HFFc6 (cell line): ENCODE measurements around the gene MED9. TPM values are rescaled to one million over a fixed set of nuclear protein-coding genes. Genes with fewer than 3 reads are reported as not detected.

Experiments
- DNase-seq: peaks from one replicate; pipeline ENCODE4 v3.0.0-alpha.2; 2018
- H3K27ac Mint-ChIP-seq: 2 replicates; pipeline ENCODE4 v1.8.0; 2020; ENCODE audit warnings: mild to moderate bottlenecking, mixed read lengths
- H3K27me3 Mint-ChIP-seq: 2 replicates; pipeline ENCODE4 v1.8.0; 2021; ENCODE audit warnings: mild to moderate bottlenecking, moderate library complexity, mixed read lengths; ENCODE audit not compliant: insufficient read depth
- H3K36me3 Mint-ChIP-seq: 2 replicates; pipeline ENCODE4 v1.8.0; 2021; ENCODE audit warnings: low read depth, mixed read lengths
- H3K4me1 Mint-ChIP-seq: 2 replicates; pipeline ENCODE4 v1.8.0; 2020; ENCODE audit warnings: low read depth, mixed read lengths
- H3K4me3 Mint-ChIP-seq: 2 replicates; pipeline ENCODE4 v1.8.0; 2020; ENCODE audit warnings: mild to moderate bottlenecking, moderate library complexity, mixed read lengths
- H3K9me3 Mint-ChIP-seq: 2 replicates; pipeline ENCODE4 v1.8.0; 2020; ENCODE audit warnings: mild to moderate bottlenecking, mixed read lengths
- CTCF ChIP-seq: fragments of 200-600 bp; sonication (generic); IDR thresholded peaks from 2 replicates; pipeline ENCODE4 v1.5.0; 2021; ENCODE audit warnings: antibody characterized with exemption, mild to moderate bottlenecking
- total RNA-seq, 6 experiments: library from RNA; stranded (reverse); fragmentation: NEBNext Ultra II Directional; extraction: Animal tissue kit (Norgen Biotek cat#: 25700); gene quantifications; 2 replicates in 1 of 6; 3 replicates in 5 of 6; pipeline ENCODE4 v1.2.3, GENCODE V29; 2021

Gene MED9
- total RNA-seq, 6 experiments from 2014 or later, result 7.0 to 9.0 (median 7.9) TPM

- Mint-ChIP-seq H3K4me1 (peaks cover 21% of the 10 kb centered on the region), H3K4me3 (peak overlapping the region; percentile 74), H3K36me3 (no peaks in the 10 kb centered on the region), H3K27me3 (peaks cover 10% of the 10 kb centered on the region), H3K9me3 (no peaks in the 10 kb centered on the region), H3K27ac (peak overlapping the region; percentile 90)
- TF ChIP-seq CTCF, result peak; percentile 73
- peak; percentile 96 for DNase-seq
Observed at GRCh38 chr17:17435323-17435722, 41.5 kb upstream of the MED9 start.

GRCh38 chr17:17437461-17437860, 39.3 kb upstream of the MED9 start:
- no peak for TF ChIP-seq CTCF
- Mint-ChIP-seq H3K4me1 (peaks cover 21% of the 10 kb centered on the region), H3K27me3 (peaks cover 5% of the 10 kb centered on the region), H3K27ac (no peak overlapping the region), H3K9me3 (no peaks in the 10 kb centered on the region), H3K4me3 (no peak overlapping the region), H3K36me3 (no peaks in the 10 kb centered on the region)
- DNase-seq, result no peak

- no peak for TF ChIP-seq CTCF
- no peaks in the 10 kb centered on the region for H3K9me3 Mint-ChIP-seq
- DNase-seq, result no peak
- H3K27me3 Mint-ChIP-seq, result peaks cover 2% of the 10 kb centered on the region
- no peaks in the 10 kb centered on the region for H3K36me3 Mint-ChIP-seq
- H3K27ac Mint-ChIP-seq, result no peak overlapping the region
- no peak overlapping the region for H3K4me3 Mint-ChIP-seq
- peaks cover 21% of the 10 kb centered on the region for H3K4me1 Mint-ChIP-seq
Observed at GRCh38 chr17:17437893-17438292, 38.9 kb upstream of the MED9 start.

- H3K4me1 Mint-ChIP-seq, result peaks cover 15% of the 10 kb centered on the region
- no peaks in the 10 kb centered on the region for H3K36me3 Mint-ChIP-seq
- no peaks in the 10 kb centered on the region for H3K9me3 Mint-ChIP-seq
- peak; percentile 27 for DNase-seq
- peak; percentile 79 for TF ChIP-seq CTCF
- no peak overlapping the region for H3K27ac Mint-ChIP-seq
- no peak overlapping the region for H3K4me3 Mint-ChIP-seq
- H3K27me3 Mint-ChIP-seq, result peaks cover 8% of the 10 kb centered on the region
Observed at GRCh38 chr17:17440010-17440843, 36.6 kb upstream of the MED9 start.

- DNase-seq, result no peak
- Mint-ChIP-seq H3K9me3 (no peaks in the 10 kb centered on the region), H3K27me3 (peaks cover 10% of the 10 kb centered on the region), H3K27ac (no peak overlapping the region), H3K4me3 (no peak overlapping the region), H3K36me3 (no peaks in the 10 kb centered on the region; the same call in 1 of the 2 replicates), H3K4me1 (peaks cover 17% of the 10 kb centered on the region)
- no peak for TF ChIP-seq CTCF
Observed at GRCh38 chr17:17440938-17441675, 35.7 kb upstream of the MED9 start.
